Epithelial cell of prostate (primary cell): ENCODE data around the gene PATJ.

Source experiments
- DNase-seq: peaks from one replicate; pipeline ENCODE4 v3.0.0-alpha.2; 2011; ENCODE audit warnings: low read depth, low spot score
- H3K27ac ChIP-seq: fragments of 450-650 bp; 2 replicates; pipeline ENCODE4 v1.5.1; 2017; ENCODE audit warnings: mild to moderate bottlenecking

The PATJ gene

GRCh38 chr1:62224182-62224581 lies 481.9 kb downstream of the PATJ start:
- no peak overlapping the region for H3K27ac ChIP-seq
- no peak for DNase-seq

- no peak overlapping the region for H3K27ac ChIP-seq
- DNase-seq: no peak
Observed at GRCh38 chr1:62227496-62227895, 485.2 kb downstream of the PATJ start.
